ENCODE results near the gene HCST.
"Not testable (repeated sequence)": the region's sequence is repeated elsewhere in the genome, so short reads cannot be mapped to it uniquely, and the experiment has no call there.

HCST gene

GRCh38 chr19:35908973-35909683, 6.8 kb downstream of the HCST start:
- Histone ChIP-seq H3K4me1 (ENCODE audit: control insufficient read depth, insufficient read depth, low read length) (peaks cover 7% of the 10 kb centered on the region), H3K36me3 (ENCODE audit: control insufficient read depth, insufficient read depth, low read length) (no peaks in the 10 kb centered on the region), H3K9ac (ENCODE audit: low read depth, low read length) (no peak overlapping the region), H3K9me3 (ENCODE audit: control insufficient read depth, insufficient read depth, low read length) (no peaks in the 10 kb centered on the region), H3K27me3 (ENCODE audit: control insufficient read depth, insufficient read depth, low read length) (no peaks in the 10 kb centered on the region), H3K4me3 (ENCODE audit: low read depth, low read length) (no peak overlapping the region)

- H3K9me3 ChIP-seq (ENCODE audit: control insufficient read depth, insufficient read depth, low read length) = no peaks in the 10 kb centered on the region
- no peaks in the 10 kb centered on the region for H3K27me3 ChIP-seq (ENCODE audit: control insufficient read depth, insufficient read depth, low read length)
- H3K36me3 ChIP-seq (ENCODE audit: control insufficient read depth, insufficient read depth, low read length) = no peaks in the 10 kb centered on the region
- H3K4me1 ChIP-seq (ENCODE audit: control insufficient read depth, insufficient read depth, low read length) = peaks cover 7% of the 10 kb centered on the region
- no peak overlapping the region for H3K9ac ChIP-seq (ENCODE audit: low read depth, low read length)
- no peak overlapping the region for H3K4me3 ChIP-seq (ENCODE audit: low read depth, low read length)
Measured at GRCh38 chr19:35909684-35910035, 7.3 kb downstream of the HCST start.

DNA sequence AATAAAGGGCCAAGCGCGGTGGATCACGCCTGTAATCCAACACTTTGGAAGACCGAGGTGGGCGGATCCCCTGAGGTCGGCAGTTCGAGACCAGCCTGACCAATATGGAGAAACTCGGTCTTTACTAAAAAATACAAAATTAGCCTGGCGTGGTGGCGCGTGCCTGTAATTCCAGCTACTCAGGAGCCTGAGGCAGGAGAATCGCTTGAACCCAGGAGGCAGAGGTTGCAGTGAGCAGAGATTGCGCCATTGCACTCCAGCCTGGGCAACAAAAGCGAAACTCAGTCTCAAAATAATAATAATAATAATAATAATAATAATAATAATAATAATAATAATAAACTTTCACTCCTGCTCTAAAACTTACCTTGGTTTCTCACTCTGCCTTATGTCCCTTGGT, 8.0 kb downstream of the HCST start:
- not testable (repeated sequence) for H3K36me3 ChIP-seq (ENCODE audit: control insufficient read depth, insufficient read depth, low read length); H3K27me3 ChIP-seq (ENCODE audit: control insufficient read depth, insufficient read depth, low read length); H3K4me3 ChIP-seq (ENCODE audit: low read depth, low read length); H3K9ac ChIP-seq (ENCODE audit: low read depth, low read length); H3K9me3 ChIP-seq (ENCODE audit: control insufficient read depth, insufficient read depth, low read length); H3K4me1 ChIP-seq (ENCODE audit: control insufficient read depth, insufficient read depth, low read length)

DNA sequence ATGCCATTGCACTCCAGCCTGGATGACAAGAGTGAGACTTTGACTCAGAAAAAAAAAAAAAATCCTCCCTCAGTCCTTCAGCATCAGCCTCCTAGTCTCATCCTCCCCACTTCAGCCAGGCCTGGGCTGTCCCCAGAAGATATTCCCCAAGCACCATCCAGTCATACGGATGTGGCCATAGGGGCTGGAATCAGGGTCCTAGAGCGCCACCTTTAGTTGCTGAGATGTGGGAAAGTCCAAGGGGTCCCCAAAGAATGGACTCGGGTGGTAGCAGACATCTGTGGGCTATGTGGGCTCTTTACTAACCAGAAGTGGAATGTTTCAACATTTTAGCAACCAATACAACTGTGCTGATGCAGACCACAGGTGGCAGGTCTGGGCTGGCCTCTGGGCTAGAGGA, 8.8 kb downstream of the HCST start:
- H3K27me3 ChIP-seq (ENCODE audit: control insufficient read depth, insufficient read depth, low read length) = no peaks in the 10 kb centered on the region

GRCh38 chr19:35911790-35912189, 9.5 kb downstream of the HCST start:
- H3K4me1 ChIP-seq (ENCODE audit: control insufficient read depth, insufficient read depth, low read length) = peaks cover 7% of the 10 kb centered on the region
- H3K9me3 ChIP-seq (ENCODE audit: control insufficient read depth, insufficient read depth, low read length) = no peaks in the 10 kb centered on the region
- no peak overlapping the region for H3K4me3 ChIP-seq (ENCODE audit: low read depth, low read length)
- H3K9ac ChIP-seq (ENCODE audit: low read depth, low read length) = no peak overlapping the region
- H3K27me3 ChIP-seq (ENCODE audit: control insufficient read depth, insufficient read depth, low read length) = no peaks in the 10 kb centered on the region
- no peaks in the 10 kb centered on the region for H3K36me3 ChIP-seq (ENCODE audit: control insufficient read depth, insufficient read depth, low read length)

More for the DNA sequence above, 8.8 kb downstream of the HCST start:
- Histone ChIP-seq H3K9ac (ENCODE audit: low read depth, low read length) (no peak overlapping the region), H3K4me1 (ENCODE audit: control insufficient read depth, insufficient read depth, low read length) (peaks cover 7% of the 10 kb centered on the region), H3K36me3 (ENCODE audit: control insufficient read depth, insufficient read depth, low read length) (no peaks in the 10 kb centered on the region), H3K4me3 (ENCODE audit: low read depth, low read length) (no peak overlapping the region), H3K9me3 (ENCODE audit: control insufficient read depth, insufficient read depth, low read length) (no peaks in the 10 kb centered on the region)

- no peaks in the 10 kb centered on the region for H3K4me1 ChIP-seq (ENCODE audit: control insufficient read depth, insufficient read depth, low read length)
- no peaks in the 10 kb centered on the region for H3K36me3 ChIP-seq (ENCODE audit: control insufficient read depth, insufficient read depth, low read length)
- H3K27me3 ChIP-seq (ENCODE audit: control insufficient read depth, insufficient read depth, low read length) = no peaks in the 10 kb centered on the region
- H3K9ac ChIP-seq (ENCODE audit: low read depth, low read length) = no peak overlapping the region
- no peak overlapping the region for H3K4me3 ChIP-seq (ENCODE audit: low read depth, low read length)
- H3K9me3 ChIP-seq (ENCODE audit: control insufficient read depth, insufficient read depth, low read length) = no peaks in the 10 kb centered on the region
Measured at GRCh38 chr19:35913589-35913988, 11.3 kb downstream of the HCST start.

- Histone ChIP-seq H3K4me1 (ENCODE audit: control insufficient read depth, insufficient read depth, low read length) (no peaks in the 10 kb centered on the region), H3K36me3 (ENCODE audit: control insufficient read depth, insufficient read depth, low read length) (no peaks in the 10 kb centered on the region), H3K9ac (ENCODE audit: low read depth, low read length) (no peak overlapping the region), H3K4me3 (ENCODE audit: low read depth, low read length) (no peak overlapping the region), H3K9me3 (ENCODE audit: control insufficient read depth, insufficient read depth, low read length) (no peaks in the 10 kb centered on the region), H3K27me3 (ENCODE audit: control insufficient read depth, insufficient read depth, low read length) (no peaks in the 10 kb centered on the region)
Measured at GRCh38 chr19:35915443-35915842, 13.1 kb downstream of the HCST start.

DNA sequence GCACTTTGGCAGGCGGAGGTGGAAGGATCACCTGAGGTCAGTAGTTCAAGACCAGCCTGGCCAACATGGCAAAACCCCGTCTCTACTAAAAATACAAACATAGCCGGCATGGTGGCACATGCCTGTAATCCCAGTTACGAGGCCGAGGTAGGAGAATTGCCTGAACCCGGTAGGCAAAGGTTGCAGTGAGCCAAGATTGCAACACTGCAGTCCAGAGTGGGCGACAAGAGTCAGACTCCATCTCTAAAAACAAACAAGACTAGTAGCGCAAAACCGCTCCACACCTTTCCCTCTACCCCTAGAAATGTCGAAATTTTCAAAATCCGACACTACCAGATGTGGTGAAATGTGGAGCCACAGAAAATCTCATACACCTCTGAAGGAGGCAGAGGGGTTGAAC, 17.0 kb downstream of the HCST start:
- H3K4me3 ChIP-seq (ENCODE audit: low read depth, low read length) = no peak overlapping the region
- no peaks in the 10 kb centered on the region for H3K9me3 ChIP-seq (ENCODE audit: control insufficient read depth, insufficient read depth, low read length)
- H3K4me1 ChIP-seq (ENCODE audit: control insufficient read depth, insufficient read depth, low read length) = peaks cover 3% of the 10 kb centered on the region
- H3K27me3 ChIP-seq (ENCODE audit: control insufficient read depth, insufficient read depth, low read length) = no peaks in the 10 kb centered on the region
- no peak overlapping the region for H3K9ac ChIP-seq (ENCODE audit: low read depth, low read length)
- H3K36me3 ChIP-seq (ENCODE audit: control insufficient read depth, insufficient read depth, low read length) = no peaks in the 10 kb centered on the region

GRCh38 chr19:35921012-35921411, 18.7 kb downstream of the HCST start:
- no peak overlapping the region for H3K4me3 ChIP-seq (ENCODE audit: low read depth, low read length)
- H3K9me3 ChIP-seq (ENCODE audit: control insufficient read depth, insufficient read depth, low read length) = no peaks in the 10 kb centered on the region
- no peaks in the 10 kb centered on the region for H3K36me3 ChIP-seq (ENCODE audit: control insufficient read depth, insufficient read depth, low read length)
- no peaks in the 10 kb centered on the region for H3K27me3 ChIP-seq (ENCODE audit: control insufficient read depth, insufficient read depth, low read length)
- no peak overlapping the region for H3K9ac ChIP-seq (ENCODE audit: low read depth, low read length)
- peaks cover 3% of the 10 kb centered on the region for H3K4me1 ChIP-seq (ENCODE audit: control insufficient read depth, insufficient read depth, low read length)

DNA sequence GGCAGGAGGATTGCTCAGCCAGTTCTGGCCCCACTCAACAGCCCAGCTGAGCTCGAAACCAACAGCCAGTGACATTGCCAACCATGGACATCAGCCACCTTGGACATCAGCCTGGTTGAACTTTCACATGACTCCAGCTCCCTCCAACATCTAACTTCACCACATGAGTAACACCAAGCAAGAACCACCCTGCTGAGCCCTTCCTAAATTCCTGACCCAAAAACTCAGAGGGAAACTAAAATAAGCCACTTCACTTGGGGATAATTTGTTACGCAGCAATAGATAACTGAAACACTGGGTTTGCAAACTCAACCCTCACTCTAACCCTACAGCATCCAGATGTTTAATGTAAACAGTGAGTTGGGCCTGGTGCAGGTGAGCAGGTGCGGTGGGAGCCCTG, 23.2 kb downstream of the HCST start:
- peaks cover 3% of the 10 kb centered on the region for H3K4me1 ChIP-seq (ENCODE audit: control insufficient read depth, insufficient read depth, low read length)
- no peak overlapping the region for H3K9ac ChIP-seq (ENCODE audit: low read depth, low read length)
- no peak overlapping the region for H3K4me3 ChIP-seq (ENCODE audit: low read depth, low read length)
- H3K9me3 ChIP-seq (ENCODE audit: control insufficient read depth, insufficient read depth, low read length) = no peaks in the 10 kb centered on the region
- H3K36me3 ChIP-seq (ENCODE audit: control insufficient read depth, insufficient read depth, low read length) = no peaks in the 10 kb centered on the region
- H3K27me3 ChIP-seq (ENCODE audit: control insufficient read depth, insufficient read depth, low read length) = no peaks in the 10 kb centered on the region

DNA sequence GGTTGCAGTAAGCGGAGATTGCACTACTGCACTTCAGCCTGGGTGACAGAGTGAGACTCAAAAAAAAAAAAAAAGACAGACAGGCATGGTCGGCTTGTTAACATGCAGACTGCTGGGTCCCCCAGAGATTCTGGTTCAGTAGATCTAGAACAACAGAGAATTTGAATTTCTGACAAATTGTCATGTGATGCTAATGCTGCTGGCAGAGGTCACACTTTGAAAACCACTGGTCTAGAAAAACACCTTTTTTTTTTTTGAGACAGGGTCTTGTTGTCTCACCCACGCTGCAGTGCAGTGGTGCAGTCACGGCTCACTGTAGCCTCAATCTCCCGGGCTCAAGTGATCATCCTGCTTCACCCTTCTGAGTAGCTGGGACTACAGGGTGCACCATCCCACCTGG, 26.2 kb downstream of the HCST start:
- Histone ChIP-seq H3K4me3 (ENCODE audit: low read depth, low read length) (no peak overlapping the region), H3K9ac (ENCODE audit: low read depth, low read length) (no peak overlapping the region), H3K4me1 (ENCODE audit: control insufficient read depth, insufficient read depth, low read length) (peaks cover 11% of the 10 kb centered on the region), H3K36me3 (ENCODE audit: control insufficient read depth, insufficient read depth, low read length) (no peaks in the 10 kb centered on the region), H3K9me3 (ENCODE audit: control insufficient read depth, insufficient read depth, low read length) (no peaks in the 10 kb centered on the region), H3K27me3 (ENCODE audit: control insufficient read depth, insufficient read depth, low read length) (no peaks in the 10 kb centered on the region)

DNA sequence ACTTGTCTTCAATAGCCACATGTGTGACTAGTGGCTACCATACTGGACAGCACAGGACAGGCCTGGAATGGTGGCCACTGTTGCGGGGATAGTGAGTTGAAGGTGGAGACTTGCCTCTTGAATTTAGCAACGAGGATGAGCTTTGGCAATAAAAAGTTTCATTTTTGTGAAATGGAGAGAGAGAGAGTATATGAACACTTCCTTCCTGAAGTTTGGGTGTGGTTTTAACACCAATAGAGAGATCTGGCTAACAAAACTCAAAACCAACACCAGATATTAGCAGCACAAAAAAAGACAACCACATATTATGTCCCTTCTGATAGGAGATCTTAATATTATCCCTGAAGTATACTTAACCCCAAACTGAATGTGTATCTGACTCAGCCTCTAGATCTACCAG, 27.5 kb downstream of the HCST start:
- no peak overlapping the region for H3K9ac ChIP-seq (ENCODE audit: low read depth, low read length)
- H3K9me3 ChIP-seq (ENCODE audit: control insufficient read depth, insufficient read depth, low read length) = no peaks in the 10 kb centered on the region
- H3K4me3 ChIP-seq (ENCODE audit: low read depth, low read length) = no peak overlapping the region
- H3K4me1 ChIP-seq (ENCODE audit: control insufficient read depth, insufficient read depth, low read length) = peaks cover 8% of the 10 kb centered on the region
- H3K36me3 ChIP-seq (ENCODE audit: control insufficient read depth, insufficient read depth, low read length) = no peaks in the 10 kb centered on the region
- no peaks in the 10 kb centered on the region for H3K27me3 ChIP-seq (ENCODE audit: control insufficient read depth, insufficient read depth, low read length)
